ENCODE data around the gene MAP4K5.

The MAP4K5 gene

DNA sequence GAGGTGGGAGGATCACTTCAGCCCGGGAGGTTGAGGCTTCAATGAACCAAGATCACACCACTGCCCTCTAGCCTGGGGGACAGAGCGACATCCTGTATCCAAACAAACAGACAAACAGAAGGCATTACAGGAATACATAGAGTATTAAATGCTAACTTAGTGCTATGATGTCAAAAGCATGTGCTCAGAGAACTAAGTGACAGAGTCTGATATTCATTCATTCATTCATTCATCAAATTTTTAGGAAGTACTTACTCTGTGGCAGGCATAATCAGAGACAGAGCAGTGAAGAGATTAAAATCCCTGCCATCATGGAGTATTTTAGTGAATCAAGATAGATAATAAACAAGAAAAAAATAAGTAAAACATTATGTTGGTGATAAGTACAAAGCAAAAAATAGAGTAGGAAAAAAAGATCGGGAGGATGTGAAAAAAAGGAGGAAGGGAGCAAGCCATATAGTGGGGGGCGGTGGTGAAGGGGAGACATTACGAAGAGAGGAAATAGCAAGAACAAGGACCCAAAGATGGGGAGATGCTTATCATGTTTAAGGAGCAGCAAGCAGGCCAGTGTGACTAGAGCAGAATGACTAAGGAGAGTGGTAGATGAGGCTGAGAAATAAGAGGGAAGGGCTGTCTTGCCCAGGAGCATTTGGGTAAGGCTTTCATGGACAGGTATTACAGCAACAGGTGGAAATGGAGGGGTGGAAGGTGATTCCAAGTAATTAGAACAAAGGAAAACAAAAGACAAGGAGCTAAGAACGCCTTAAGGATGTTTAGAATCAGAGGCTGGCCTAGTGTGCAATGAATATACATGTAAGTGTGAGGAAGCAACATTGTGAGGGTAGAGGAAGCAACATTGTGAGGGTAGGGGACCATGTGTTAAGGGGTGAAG lies 2.8 kb downstream of the MAP4K5 start:
- DNase-seq (ENCODE audit: low spot score) = no peak
- TF ChIP-seq, protein P1, sequence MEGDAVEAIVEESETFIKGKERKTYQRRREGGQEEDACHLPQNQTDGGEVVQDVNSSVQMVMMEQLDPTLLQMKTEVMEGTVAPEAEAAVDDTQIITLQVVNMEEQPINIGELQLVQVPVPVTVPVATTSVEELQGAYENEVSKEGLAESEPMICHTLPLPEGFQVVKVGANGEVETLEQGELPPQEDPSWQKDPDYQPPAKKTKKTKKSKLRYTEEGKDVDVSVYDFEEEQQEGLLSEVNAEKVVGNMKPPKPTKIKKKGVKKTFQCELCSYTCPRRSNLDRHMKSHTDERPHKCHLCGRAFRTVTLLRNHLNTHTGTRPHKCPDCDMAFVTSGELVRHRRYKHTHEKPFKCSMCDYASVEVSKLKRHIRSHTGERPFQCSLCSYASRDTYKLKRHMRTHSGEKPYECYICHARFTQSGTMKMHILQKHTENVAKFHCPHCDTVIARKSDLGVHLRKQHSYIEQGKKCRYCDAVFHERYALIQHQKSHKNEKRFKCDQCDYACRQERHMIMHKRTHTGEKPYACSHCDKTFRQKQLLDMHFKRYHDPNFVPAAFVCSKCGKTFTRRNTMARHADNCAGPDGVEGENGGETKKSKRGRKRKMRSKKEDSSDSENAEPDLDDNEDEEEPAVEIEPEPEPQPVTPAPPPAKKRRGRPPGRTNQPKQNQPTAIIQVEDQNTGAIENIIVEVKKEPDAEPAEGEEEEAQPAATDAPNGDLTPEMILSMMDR (IDR thresholded peaks at IDR 0.05; ENCODE audit: extremely low read depth, insufficient read depth, missing control alignments) = no peak

DNA sequence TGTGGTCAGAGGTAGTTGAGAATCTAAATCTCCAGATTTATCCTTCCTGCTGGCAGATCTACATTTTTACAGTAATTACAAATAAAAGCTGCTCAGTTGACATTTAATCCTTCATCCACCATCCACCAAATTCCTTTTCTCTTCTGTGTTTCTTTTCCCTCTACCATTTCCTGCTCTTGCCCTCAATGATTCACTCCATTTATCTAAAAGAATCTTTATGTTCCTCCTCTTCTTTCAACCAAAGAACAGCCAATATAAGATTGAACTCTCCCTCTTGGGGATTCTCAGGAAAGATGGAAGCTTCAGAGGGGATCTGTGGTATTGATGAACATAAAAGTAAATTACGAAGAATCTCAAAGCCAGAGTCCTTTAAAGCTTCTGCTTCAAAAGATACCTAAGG lies 4.4 kb downstream of the MAP4K5 start:
- no peak for DNase-seq (ENCODE audit: low spot score)
- TF ChIP-seq, protein P1 (IDR thresholded peaks at IDR 0.05; ENCODE audit: extremely low read depth, insufficient read depth, missing control alignments) = no peak
- in situ Hi-C loops (cut with MboI; ENCODE audit: low pct_unique_long_range_greater_than_20kb, low sequenced_read_pairs, unreplicated experiment) = loop anchor here (10.0 to 25.0 kb wide), 3 partner anchors 203 to 666 kb away; partner anchors contain the start of genes NEMF and VCPKMT

More for the DNA sequence above, 2.8 kb downstream of the MAP4K5 start:
- in situ Hi-C loops (cut with MboI; ENCODE audit: low pct_unique_long_range_greater_than_20kb, low sequenced_read_pairs, unreplicated experiment) = loop anchor here (10.0 to 25.0 kb wide), 3 partner anchors 205 to 667 kb away; partner anchors contain the start of genes NEMF and VCPKMT

DNA sequence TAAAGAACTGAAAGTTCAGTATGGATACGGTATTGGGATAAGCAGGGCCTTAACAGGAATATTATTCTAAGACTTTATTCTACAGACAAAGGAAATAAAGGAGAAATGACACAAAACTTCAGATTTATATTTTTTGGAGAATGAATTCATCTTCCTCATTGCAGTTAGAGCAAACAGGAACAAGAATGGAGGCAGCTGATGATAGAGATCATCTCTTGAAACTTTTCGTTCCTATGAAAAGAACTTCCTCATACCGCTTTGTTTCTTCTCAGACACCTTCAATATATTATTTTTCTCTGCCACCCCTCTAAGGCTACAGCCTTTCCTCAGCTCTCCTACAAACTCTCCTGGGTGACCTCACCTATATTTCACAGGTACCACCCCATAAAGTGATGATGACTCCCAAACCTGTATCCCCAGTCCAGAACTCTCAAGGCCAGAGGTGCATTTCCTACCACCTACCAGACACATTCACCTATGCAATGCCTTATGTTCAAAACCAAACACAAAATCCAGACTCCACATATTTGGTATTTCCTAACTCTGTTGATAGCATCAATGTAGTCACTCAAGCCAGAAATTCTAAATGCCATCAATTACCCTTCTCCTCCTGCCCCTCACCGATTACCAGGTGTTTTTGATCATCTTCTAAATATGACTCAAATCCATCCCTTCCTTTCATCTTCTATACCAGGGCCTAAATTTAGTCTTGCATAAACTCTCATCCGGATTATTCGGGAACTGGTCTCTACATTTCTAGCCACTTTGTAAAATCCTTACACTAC lies 7.4 kb downstream of the MAP4K5 start:
- in situ Hi-C loops (cut with MboI; ENCODE audit: low pct_unique_long_range_greater_than_20kb, low sequenced_read_pairs, unreplicated experiment) = loop anchor here (10.0 to 25.0 kb wide), 3 partner anchors 200 to 663 kb away; partner anchors contain the start of genes NEMF and VCPKMT
- TF ChIP-seq, protein P1 (IDR thresholded peaks at IDR 0.05; ENCODE audit: extremely low read depth, insufficient read depth, missing control alignments) = no peak
- no peak for DNase-seq (ENCODE audit: low spot score)

DNA sequence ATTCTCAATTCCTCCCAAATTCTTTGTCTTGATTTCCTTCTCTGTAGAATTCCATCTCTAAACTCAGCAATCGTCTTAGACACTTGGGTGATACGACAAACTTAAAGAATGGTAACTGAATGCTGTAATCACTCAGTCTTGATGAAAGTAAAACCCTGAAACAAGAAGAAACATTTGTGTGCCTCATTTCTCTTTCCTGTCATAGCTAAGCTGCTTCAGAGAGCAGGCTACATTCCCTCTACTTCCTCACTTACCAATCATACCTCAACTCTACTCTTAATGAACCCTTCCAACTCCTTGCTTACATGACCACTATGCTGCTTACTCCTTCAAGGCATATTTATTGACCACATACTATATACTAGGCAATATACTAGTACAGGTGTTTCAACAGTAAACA lies 8.3 kb downstream of the MAP4K5 start:
- DNase-seq (ENCODE audit: low spot score) = peak; percentile 29
- in situ Hi-C loops (cut with MboI; ENCODE audit: low pct_unique_long_range_greater_than_20kb, low sequenced_read_pairs, unreplicated experiment) = loop anchor here (10.0 kb wide), 2 partner anchors 199 to 409 kb away; partner anchors contain the start of gene VCPKMT
- TF ChIP-seq, protein P1 (IDR thresholded peaks at IDR 0.05; ENCODE audit: extremely low read depth, insufficient read depth, missing control alignments) = no peak

DNA sequence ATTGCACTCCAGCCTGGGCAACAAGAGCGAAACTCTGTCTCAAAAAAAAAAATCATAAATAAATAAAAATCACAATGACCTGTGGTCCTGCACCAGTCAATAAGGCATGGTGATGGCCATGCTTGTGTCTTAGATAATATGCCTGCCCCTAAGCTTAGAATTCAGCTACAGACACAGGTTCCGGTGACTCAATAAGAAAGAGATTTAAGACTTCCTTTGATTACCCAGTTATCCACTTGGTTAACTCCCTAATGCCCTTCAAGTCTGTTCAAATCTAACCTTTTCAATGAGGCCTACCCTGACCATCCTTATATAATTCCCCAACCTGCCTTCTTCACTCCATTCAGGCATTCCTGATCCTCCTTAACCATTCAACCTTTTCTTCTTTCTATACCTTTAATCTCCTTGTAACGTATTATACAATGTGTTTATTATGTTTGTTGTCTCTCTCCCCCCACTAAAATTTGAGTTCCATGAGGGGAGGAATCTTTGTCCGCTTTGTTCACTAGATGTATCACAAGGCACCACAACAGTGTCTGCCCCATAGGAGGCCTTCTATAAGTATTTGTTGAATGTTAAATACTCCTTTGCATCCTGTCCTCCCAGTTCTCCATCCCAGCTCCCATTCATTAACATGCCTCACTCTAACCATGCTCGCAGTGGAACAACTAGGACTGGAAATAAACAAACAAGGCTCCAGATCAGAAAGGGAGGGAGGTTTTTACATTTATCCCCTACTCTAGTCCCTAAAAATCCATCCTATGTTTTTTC lies 8.9 kb downstream of the MAP4K5 start:
- TF ChIP-seq, protein P1 (IDR thresholded peaks at IDR 0.05; ENCODE audit: extremely low read depth, insufficient read depth, missing control alignments) = no peak
- DNase-seq (ENCODE audit: low spot score) = no peak
- in situ Hi-C loops (cut with MboI; ENCODE audit: low pct_unique_long_range_greater_than_20kb, low sequenced_read_pairs, unreplicated experiment) = loop anchor here (10.0 kb wide), 2 partner anchors 199 to 409 kb away; partner anchors contain the start of gene VCPKMT
